Parathyroid adenoma (tissue), 2 donors: ENCODE measurements around the gene WASF3.

Source experiments
- H2AFZ ChIP-seq: fragments of 300-600 bp; sonication (generic); one replicate; pipeline ENCODE4 v1.7.0; 2017; ENCODE audit warnings: antibody characterized with exemption, mild to moderate bottlenecking
- H3K27ac ChIP-seq: fragments of 300-600 bp; sonication (generic); one replicate; pipeline ENCODE4 v1.7.0; 2017
- H3K27me3 ChIP-seq: fragments of 300-600 bp; sonication (generic); one replicate; pipeline ENCODE4 v1.7.0; 2017; ENCODE audit warnings: low read length; ENCODE audit not compliant: control insufficient read depth, insufficient read depth
- H3K36me3 ChIP-seq: fragments of 300-600 bp; sonication (generic); one replicate; pipeline ENCODE4 v1.7.0; 2017; ENCODE audit warnings: low read length; ENCODE audit not compliant: control insufficient read depth, insufficient read depth
- H3K4me1 ChIP-seq: fragments of 300-600 bp; sonication (generic); one replicate; pipeline ENCODE4 v1.7.0; 2017; ENCODE audit warnings: control low read depth
- H3K4me2 ChIP-seq: fragments of 300-600 bp; sonication (generic); one replicate; pipeline ENCODE4 v1.7.0; 2017; ENCODE audit warnings: low read length
- H3K4me3 ChIP-seq: fragments of 300-600 bp; sonication (generic); one replicate; pipeline ENCODE4 v1.7.0; 2017; ENCODE audit warnings: low read depth, low read length
- H3K79me2 ChIP-seq: fragments of 300-600 bp; sonication (generic); one replicate; pipeline ENCODE4 v1.7.0; 2017; ENCODE audit warnings: control low read depth
- H3K9ac ChIP-seq: fragments of 300-600 bp; sonication (generic); one replicate; pipeline ENCODE4 v1.7.0; 2017; ENCODE audit warnings: mild to moderate bottlenecking
- H3K9me3 ChIP-seq: fragments of 300-600 bp; sonication (generic); one replicate; pipeline ENCODE4 v1.7.0; 2017; ENCODE audit warnings: low read length; ENCODE audit not compliant: control insufficient read depth
- CTCF ChIP-seq: fragments of 300-600 bp; sonication (generic); IDR thresholded peaks from one replicate; pipeline ENCODE4 v1.7.0; 2017; ENCODE audit warnings: antibody characterized with exemption, mild to moderate bottlenecking
- donor health status: primary hyperparathyroidism.

The WASF3 gene

GRCh38 chr13:26664876-26665275, 107.4 kb downstream of the WASF3 start:
- TF ChIP-seq CTCF = no peak
- Histone ChIP-seq H3K9ac (no peak overlapping the region), H3K4me1 (no peaks in the 10 kb centered on the region), H3K27me3 (no peaks in the 10 kb centered on the region), H3K27ac (no peak overlapping the region), H2AFZ (no peak overlapping the region), H3K4me3 (no peak overlapping the region), H3K36me3 (no peaks in the 10 kb centered on the region), H3K9me3 (no peaks in the 10 kb centered on the region), H3K79me2 (no peaks in the 10 kb centered on the region), H3K4me2 (no peak overlapping the region)

- Histone ChIP-seq H3K79me2 (no peaks in the 10 kb centered on the region), H3K4me3 (no peak overlapping the region), H3K36me3 (no peaks in the 10 kb centered on the region), H3K27ac (no peak overlapping the region), H3K9me3 (no peaks in the 10 kb centered on the region), H2AFZ (no peak overlapping the region), H3K27me3 (no peaks in the 10 kb centered on the region), H3K4me2 (no peak overlapping the region), H3K9ac (no peak overlapping the region), H3K4me1 (no peaks in the 10 kb centered on the region)
- TF ChIP-seq CTCF = no peak
Measured at GRCh38 chr13:26668357-26669146, 111.1 kb downstream of the WASF3 start.

- H3K27me3 ChIP-seq = no peaks in the 10 kb centered on the region
- no peak overlapping the region for H3K27ac ChIP-seq
- no peak for TF ChIP-seq CTCF
- no peaks in the 10 kb centered on the region for H3K4me1 ChIP-seq
- H3K36me3 ChIP-seq = no peaks in the 10 kb centered on the region
- H3K79me2 ChIP-seq = no peaks in the 10 kb centered on the region
- H2AFZ ChIP-seq = no peak overlapping the region
- no peak overlapping the region for H3K4me2 ChIP-seq
- H3K4me3 ChIP-seq = no peak overlapping the region
- no peaks in the 10 kb centered on the region for H3K9me3 ChIP-seq
- no peak overlapping the region for H3K9ac ChIP-seq
Measured at GRCh38 chr13:26673890-26674289, 116.4 kb downstream of the WASF3 start.

GRCh38 chr13:26677156-26677555, 119.7 kb downstream of the WASF3 start:
- no peaks in the 10 kb centered on the region for H3K4me1 ChIP-seq
- no peak overlapping the region for H3K9ac ChIP-seq
- H3K36me3 ChIP-seq = no peaks in the 10 kb centered on the region
- no peaks in the 10 kb centered on the region for H3K79me2 ChIP-seq
- H2AFZ ChIP-seq = no peak overlapping the region
- H3K27ac ChIP-seq = no peak overlapping the region
- H3K4me2 ChIP-seq = no peak overlapping the region
- no peak overlapping the region for H3K4me3 ChIP-seq
- TF ChIP-seq CTCF = no peak
- H3K27me3 ChIP-seq = no peaks in the 10 kb centered on the region
- no peaks in the 10 kb centered on the region for H3K9me3 ChIP-seq

- no peaks in the 10 kb centered on the region for H3K36me3 ChIP-seq
- no peaks in the 10 kb centered on the region for H3K4me1 ChIP-seq
- H3K4me3 ChIP-seq = no peak overlapping the region
- H2AFZ ChIP-seq = no peak overlapping the region
- no peak overlapping the region for H3K4me2 ChIP-seq
- H3K9ac ChIP-seq = no peak overlapping the region
- H3K79me2 ChIP-seq = no peaks in the 10 kb centered on the region
- no peaks in the 10 kb centered on the region for H3K27me3 ChIP-seq
- no peaks in the 10 kb centered on the region for H3K9me3 ChIP-seq
- H3K27ac ChIP-seq = no peak overlapping the region
- TF ChIP-seq CTCF = no peak
Measured at GRCh38 chr13:26678330-26678729, 120.8 kb downstream of the WASF3 start.
